Breast epithelium (tissue), 4 donors: Measurements from ENCODE around the gene ADGRF4. TPM values are rescaled to one million over a fixed set of nuclear protein-coding genes. Genes with fewer than 3 reads are reported as not detected.

ENCODE experiments used
- DNase-seq, 2 donors: peaks; one replicate each; pipeline ENCODE4 v3.0.0-alpha.2; 2019; ENCODE audit warnings: low spot score in 2 of 2
- H3K27ac ChIP-seq, 2 donors: fragments of 200-600 bp; sonication (generic) in 1 of 2; one replicate each; pipeline ENCODE4 v1.5.1; 2016 to 2019; ENCODE audit warnings: mild to moderate bottlenecking in 1 of 2
- H3K27me3 ChIP-seq, 2 donors: fragments of 200-600 bp; sonication (generic) in 1 of 2; one replicate each; pipeline versions ENCODE4 v1.5.1 to v1.6.0; 2017 to 2019; ENCODE audit warnings: control low read depth in 1 of 2, mild to moderate bottlenecking in 1 of 2
- H3K36me3 ChIP-seq: fragments of 200-600 bp; one replicate; pipeline ENCODE4 v1.5.1; 2019
- H3K4me1 ChIP-seq, 2 donors: fragments of 200-600 bp; sonication (generic); one replicate each; pipeline ENCODE4 v1.5.1; 2016 to 2019; ENCODE audit warnings: control low read depth in 1 of 2
- H3K4me3 ChIP-seq, 3 donors: fragments of 200-600 bp; sonication (generic); 1 replicate in 2 of 3; 2 replicates in 1 of 3; pipeline ENCODE4 v1.5.1; 2016 to 2019; ENCODE audit warnings: mild to moderate bottlenecking in 3 of 3, moderate library complexity in 2 of 3
- H3K9me3 ChIP-seq, 2 donors: fragments of 200-600 bp; sonication (generic) in 1 of 2; one replicate each; pipeline ENCODE4 v1.5.1; 2016 to 2019; ENCODE audit warnings: control low read depth in 1 of 2
- CTCF ChIP-seq, 3 donors: fragments of 450-650 bp; IDR thresholded peaks; one replicate each; pipeline ENCODE4 v1.5.1; 2016 to 2017; ENCODE audit warnings: antibody characterized with exemption in 3 of 3, mild to moderate bottlenecking in 3 of 3, moderate library complexity in 3 of 3
- POLR2A ChIP-seq: fragments of 450-650 bp; IDR thresholded peaks from one replicate; pipeline ENCODE4 v1.6.1; 2016; ENCODE audit warnings: antibody characterized with exemption, mild to moderate bottlenecking, moderate library complexity
- POLR2AphosphoS5 ChIP-seq, 3 donors: sonication (generic); formaldehyde crosslinking; IDR thresholded peaks; one replicate each; pipeline ENCODE4 v1.6.1; 2017; ENCODE audit warnings: antibody characterized with exemption in 3 of 3
- intact Hi-C: fragments of 100-400 bp; cut with DNase I; formaldehyde crosslinking; loops from one replicate; pipeline ENCODE4 v1.15.1; 2023; ENCODE audit warnings: low total_unique reads
- total RNA-seq, 3 donors: library from RNA; depleted of rRNA; stranded (reverse); fragments of >200 nt; gene quantifications; one replicate each; pipeline ENCODE4 v1.1.0, GENCODE V29; 2016

ADGRF4 gene
- total RNA-seq, 3 donors from 2014 or later: 0.15 to 0.16 TPM; not detected in 1

DNA sequence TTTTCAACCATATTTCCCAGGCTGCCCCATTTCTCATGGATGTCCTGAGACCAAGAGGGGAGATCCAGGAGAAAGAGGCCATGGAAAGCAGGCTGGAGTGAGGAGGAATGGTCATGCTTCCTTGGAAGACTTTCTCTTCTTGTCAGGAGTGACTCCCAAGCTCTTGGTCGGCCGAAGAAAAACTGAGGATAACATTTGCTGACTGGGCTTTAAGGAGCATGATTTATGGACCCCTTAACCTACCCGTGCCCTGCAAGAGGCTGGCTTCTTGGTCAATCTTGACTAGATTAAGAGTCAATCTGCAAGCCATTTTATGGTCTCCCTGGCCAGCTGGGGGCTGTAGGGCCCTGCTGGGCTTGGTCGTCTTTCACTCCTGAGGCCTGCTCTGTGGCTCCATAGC is 22.8 kb downstream of the ADGRF4 start:
- no peaks in the 10 kb centered on the region for H3K27me3 ChIP-seq
- no peaks in the 10 kb centered on the region for H3K4me1 ChIP-seq
- no peaks in the 10 kb centered on the region for H3K9me3 ChIP-seq
- H3K27ac ChIP-seq: no peak overlapping the region
- intact Hi-C loops: no loop called here
- no peak for DNase-seq
- TF ChIP-seq POLR2A (no peak), POLR2AphosphoS5 (IDR thresholded peaks at IDR 0.05) (no peak), CTCF (IDR thresholded peaks at IDR 0.05) (no peak)
- no peaks in the 10 kb centered on the region for H3K36me3 ChIP-seq
- no peak overlapping the region for H3K4me3 ChIP-seq

- intact Hi-C loops: no loop called here
- H3K36me3 ChIP-seq: no peaks in the 10 kb centered on the region
- no peak for DNase-seq
Observed at GRCh38 chr6:47722194-47722593, 23.8 kb downstream of the ADGRF4 start.

GRCh38 chr6:47724300-47724699 is 25.9 kb downstream of the ADGRF4 start:
- H3K27ac ChIP-seq: no peak overlapping the region
- H3K36me3 ChIP-seq: no peaks in the 10 kb centered on the region
- H3K4me1 ChIP-seq: no peaks in the 10 kb centered on the region
- TF ChIP-seq POLR2AphosphoS5 (IDR thresholded peaks at IDR 0.05): no peak
- H3K4me3 ChIP-seq: no peak overlapping the region
- no peaks in the 10 kb centered on the region for H3K9me3 ChIP-seq
- DNase-seq: no peak
- no peaks in the 10 kb centered on the region for H3K27me3 ChIP-seq
- intact Hi-C loops: no loop called here

More at GRCh38 chr6:47722194-47722593, 23.8 kb downstream of the ADGRF4 start:
- H3K4me1 ChIP-seq: no peaks in the 10 kb centered on the region
- no peak for TF ChIP-seq POLR2A
- TF ChIP-seq POLR2AphosphoS5 (IDR thresholded peaks at IDR 0.05): no peak
- no peak for TF ChIP-seq CTCF (IDR thresholded peaks at IDR 0.05)
- no peaks in the 10 kb centered on the region for H3K9me3 ChIP-seq
- no peak overlapping the region for H3K27ac ChIP-seq
- no peak overlapping the region for H3K4me3 ChIP-seq
- H3K27me3 ChIP-seq: no peaks in the 10 kb centered on the region

- Histone ChIP-seq H3K27ac (no peak overlapping the region), H3K4me3 (no peak overlapping the region), H3K9me3 (no peaks in the 10 kb centered on the region), H3K27me3 (no peaks in the 10 kb centered on the region), H3K4me1 (no peaks in the 10 kb centered on the region), H3K36me3 (no peaks in the 10 kb centered on the region)
- intact Hi-C loops: no loop called here
- no peak for TF ChIP-seq POLR2AphosphoS5 (IDR thresholded peaks at IDR 0.05)
- no peak for TF ChIP-seq POLR2A
- no peak for TF ChIP-seq CTCF (IDR thresholded peaks at IDR 0.05)
- DNase-seq: no peak
Observed at GRCh38 chr6:47727391-47727790, 29.0 kb downstream of the ADGRF4 start.

- intact Hi-C loops: no loop called here
Observed at GRCh38 chr6:47729019-47729418, 30.6 kb downstream of the ADGRF4 start.

More at GRCh38 chr6:47729019-47729418, 30.6 kb downstream of the ADGRF4 start:
- Histone ChIP-seq H3K36me3 (no peaks in the 10 kb centered on the region), H3K9me3 (no peaks in the 10 kb centered on the region), H3K27me3 (no peaks in the 10 kb centered on the region), H3K4me1 (no peaks in the 10 kb centered on the region), H3K4me3 (no peak overlapping the region), H3K27ac (no peak overlapping the region)
- TF ChIP-seq CTCF (IDR thresholded peaks at IDR 0.05): no peak
- TF ChIP-seq POLR2AphosphoS5 (IDR thresholded peaks at IDR 0.05): no peak
- TF ChIP-seq POLR2A: no peak
- no peak for DNase-seq
